ENCODE measurements around the gene RYR2.

GRCh38 chr1:237140986-237141385 is 99.0 kb downstream of the RYR2 start:
- no peak for TF ChIP-seq TOX (CRISPR knock-in tag; IDR thresholded peaks at IDR 0.05; ENCODE audit: borderline replicate concordance)
- TF ChIP-seq POU6F1 (CRISPR knock-in tag; IDR thresholded peaks at IDR 0.05; ENCODE audit: borderline replicate concordance, low read depth), result no peak
- no peak for TF ChIP-seq RARB (CRISPR knock-in tag; IDR thresholded peaks at IDR 0.05)
- no peak for TF ChIP-seq ZNF70 (CRISPR knock-in tag; IDR thresholded peaks at IDR 0.05)
- TF ChIP-seq ZFP3 (CRISPR knock-in tag; IDR thresholded peaks at IDR 0.05), result no peak
- no peak for TF ChIP-seq TCF4 (CRISPR knock-in tag; IDR thresholded peaks at IDR 0.05; ENCODE audit: borderline replicate concordance)
- no peak for TF ChIP-seq GLIS3 (CRISPR knock-in tag; IDR thresholded peaks at IDR 0.05)
- TF ChIP-seq OSR1 (CRISPR knock-in tag; IDR thresholded peaks at IDR 0.05), result no peak
- no peak for TF ChIP-seq ARNTL (CRISPR knock-in tag; IDR thresholded peaks at IDR 0.05; ENCODE audit: borderline replicate concordance, low read depth)
- no peak for TF ChIP-seq ZC3H10 (CRISPR knock-in tag; IDR thresholded peaks at IDR 0.05)
- TF ChIP-seq SNAI2 (CRISPR knock-in tag; IDR thresholded peaks at IDR 0.05), result no peak
